ENCODE results near the gene TMEM98.
A peak's percentile ranks its signal among the peaks of the same experiment; 100 is the strongest.
"Not testable (repeated sequence)": the region's sequence is repeated elsewhere in the genome, so short reads cannot be mapped to it uniquely, and the experiment has no call there.

TMEM98 gene

DNA sequence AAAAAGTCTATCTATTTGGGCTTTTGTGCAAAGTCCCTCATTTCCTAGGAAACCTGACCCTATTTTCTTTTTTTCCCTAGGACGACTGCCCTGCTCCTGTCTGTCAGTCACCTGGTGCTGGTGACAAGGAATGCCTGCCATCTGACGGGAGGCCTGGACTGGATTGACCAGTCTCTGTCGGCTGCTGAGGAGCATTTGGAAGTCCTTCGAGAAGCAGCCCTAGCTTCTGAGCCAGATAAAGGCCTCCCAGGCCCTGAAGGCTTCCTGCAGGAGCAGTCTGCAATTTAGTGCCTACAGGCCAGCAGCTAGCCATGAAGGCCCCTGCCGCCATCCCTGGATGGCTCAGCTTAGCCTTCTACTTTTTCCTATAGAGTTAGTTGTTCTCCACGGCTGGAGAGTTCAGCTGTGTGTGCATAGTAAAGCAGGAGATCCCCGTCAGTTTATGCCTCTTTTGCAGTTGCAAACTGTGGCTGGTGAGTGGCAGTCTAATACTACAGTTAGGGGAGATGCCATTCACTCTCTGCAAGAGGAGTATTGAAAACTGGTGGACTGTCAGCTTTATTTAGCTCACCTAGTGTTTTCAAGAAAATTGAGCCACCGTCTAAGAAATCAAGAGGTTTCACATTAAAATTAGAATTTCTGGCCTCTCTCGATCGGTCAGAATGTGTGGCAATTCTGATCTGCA is 12.9 kb downstream of the TMEM98 start:
- DNase-seq (ENCODE audit: insufficient read length, low spot score) (no peak), FAIRE-seq (no peak)

DNA sequence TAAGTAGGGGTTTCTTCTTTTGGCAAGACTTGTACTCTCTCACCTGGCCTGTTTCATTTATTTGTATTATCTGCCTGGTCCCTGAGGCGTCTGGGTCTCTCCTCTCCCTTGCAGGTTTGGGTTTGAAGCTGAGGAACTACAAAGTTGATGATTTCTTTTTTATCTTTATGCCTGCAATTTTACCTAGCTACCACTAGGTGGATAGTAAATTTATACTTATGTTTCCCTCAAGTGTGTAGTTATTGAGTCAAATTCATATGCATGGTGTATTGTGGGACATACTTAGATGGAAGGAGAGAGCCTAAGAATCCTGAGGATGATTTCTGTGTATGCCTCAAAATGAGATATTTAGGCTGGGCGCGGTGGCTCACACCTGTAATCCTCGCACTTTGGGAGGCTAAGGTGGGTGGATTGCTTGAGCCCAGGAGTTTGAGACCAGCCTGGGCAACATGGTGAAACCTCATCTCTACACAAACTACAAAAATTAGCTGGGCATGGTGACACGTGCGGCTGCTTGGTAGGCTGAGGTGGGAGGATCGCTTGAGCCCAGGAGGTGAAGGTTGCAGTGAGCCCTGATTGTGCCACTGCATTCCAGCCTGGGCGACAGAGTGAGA is 13.6 kb downstream of the TMEM98 start:
- DNase-seq (ENCODE audit: insufficient read length, low spot score), result no peak
- FAIRE-seq, result no peak

DNA sequence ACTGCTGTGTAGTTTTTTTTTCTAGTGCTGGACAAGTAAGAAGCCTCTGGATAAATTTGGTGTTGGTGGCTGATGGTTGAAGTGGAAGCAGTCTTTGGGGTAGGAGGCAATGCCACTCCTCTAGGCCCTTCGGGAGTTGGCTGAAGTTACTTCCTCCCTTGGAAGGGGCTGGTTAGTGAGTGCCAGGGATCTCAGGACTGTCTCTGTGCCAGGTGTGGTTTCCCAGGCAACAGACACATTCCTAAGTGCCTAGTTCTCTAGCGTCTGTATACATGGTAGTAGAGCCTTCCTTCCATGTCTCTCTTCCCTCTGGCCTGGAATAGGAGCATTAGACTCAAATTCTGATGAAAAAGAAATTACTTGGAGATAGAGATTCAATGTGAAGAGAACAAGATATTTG is 15.3 kb downstream of the TMEM98 start:
- no peak for FAIRE-seq
- DNase-seq (ENCODE audit: insufficient read length, low spot score), result no peak

DNA sequence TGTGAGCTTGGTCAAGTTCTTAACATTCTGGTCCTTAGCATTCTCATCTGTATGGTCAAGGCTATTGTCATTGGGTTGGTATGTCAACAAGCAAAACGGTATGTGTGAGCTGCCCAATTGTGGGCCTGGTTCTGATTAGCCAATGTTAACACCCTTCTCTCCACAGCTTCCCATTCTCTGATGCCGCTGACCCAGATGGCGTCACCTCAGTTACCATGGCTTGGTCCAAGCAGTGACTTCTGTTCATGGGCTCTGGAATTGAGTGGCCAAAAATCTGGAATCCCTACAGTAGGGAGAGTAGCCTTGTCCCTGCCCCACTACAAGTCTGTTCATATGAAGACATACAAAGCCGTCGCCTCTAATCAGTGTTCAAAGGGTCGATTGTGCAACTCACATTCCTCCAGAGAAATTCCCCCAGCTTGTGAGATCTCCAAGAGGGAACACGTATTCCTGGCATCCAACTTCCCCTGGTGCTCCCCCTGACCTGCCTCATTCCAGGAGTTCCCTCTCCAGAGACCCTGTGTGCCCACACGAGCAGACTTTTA is 15.8 kb downstream of the TMEM98 start:
- FAIRE-seq, result no peak
- DNase-seq (ENCODE audit: insufficient read length, low spot score), result no peak

DNA sequence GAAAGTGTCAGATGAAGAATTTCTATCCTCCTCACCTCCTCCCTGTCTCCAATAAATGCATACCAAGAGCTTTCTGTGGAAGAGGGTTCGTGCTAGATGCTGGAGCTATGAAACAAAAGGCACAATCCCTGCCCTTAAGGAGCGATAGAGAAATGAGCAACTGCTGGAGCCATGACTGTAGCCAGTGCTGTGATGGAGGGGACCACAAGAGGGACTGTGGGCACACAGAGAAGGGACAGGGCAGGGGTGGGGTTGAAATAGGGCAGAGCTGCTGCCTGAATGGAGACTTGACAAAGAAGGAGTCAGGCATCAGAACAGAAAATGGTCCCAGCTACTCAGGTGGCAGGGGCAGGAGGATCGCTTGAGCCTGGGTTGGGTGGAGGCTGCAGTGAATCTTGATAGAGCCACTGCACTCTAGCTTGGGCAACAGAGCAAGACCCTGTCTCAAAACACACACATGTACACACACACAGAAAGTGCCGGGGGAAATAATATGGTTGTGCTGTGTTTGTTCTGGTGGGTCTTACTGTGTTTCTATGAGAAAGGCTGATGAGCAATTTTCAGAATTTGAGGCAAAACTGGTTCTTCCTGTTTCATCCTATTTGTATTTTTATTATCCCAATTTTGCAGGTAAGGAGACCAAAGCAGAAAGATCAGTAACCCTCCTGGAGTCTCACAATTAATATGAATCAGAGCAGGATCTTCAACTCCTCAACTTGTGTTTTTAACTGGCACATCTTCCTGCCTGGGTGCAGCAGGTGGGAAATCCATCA is 16.5 kb downstream of the TMEM98 start:
- DNase-seq (ENCODE audit: insufficient read length, low spot score), result no peak
- no peak for FAIRE-seq

DNA sequence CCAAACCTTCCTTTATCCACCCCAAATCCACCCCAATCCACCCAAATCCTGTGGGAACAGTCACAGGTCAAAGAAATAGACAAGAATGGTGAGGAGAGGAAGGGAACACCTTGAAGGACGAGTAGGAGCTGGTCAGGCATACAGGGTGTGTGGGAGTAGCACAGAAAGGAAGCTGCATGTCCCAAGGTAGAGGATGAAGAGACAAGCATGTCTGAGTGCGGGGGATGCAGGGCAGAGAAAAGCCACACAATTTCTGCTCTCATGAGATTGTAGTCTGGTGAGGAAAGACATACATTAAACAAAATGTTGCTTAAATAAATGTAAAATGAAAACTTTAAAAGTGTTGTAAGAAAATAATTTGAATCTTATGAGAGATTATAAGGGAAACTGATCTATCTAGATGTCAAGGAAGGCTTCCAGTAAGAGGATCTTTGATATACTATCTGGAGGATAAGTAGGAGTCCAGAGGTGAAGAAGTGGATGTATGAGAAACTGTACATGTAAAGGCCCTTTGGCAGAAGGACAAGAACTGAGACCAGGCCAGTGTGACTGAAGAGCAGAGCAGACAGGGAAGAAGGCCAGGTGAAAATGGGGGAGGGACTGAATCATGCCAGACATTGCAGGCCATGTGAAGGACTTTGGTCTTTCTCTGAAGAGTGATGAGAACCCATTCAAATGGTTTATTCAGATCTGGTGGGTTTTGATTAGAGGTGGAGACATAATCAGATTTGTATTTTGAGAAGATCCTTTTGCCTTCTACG is 18.6 kb downstream of the TMEM98 start:
- DNase-seq (ENCODE audit: insufficient read length, low spot score) (no peak), FAIRE-seq (no peak)

DNA sequence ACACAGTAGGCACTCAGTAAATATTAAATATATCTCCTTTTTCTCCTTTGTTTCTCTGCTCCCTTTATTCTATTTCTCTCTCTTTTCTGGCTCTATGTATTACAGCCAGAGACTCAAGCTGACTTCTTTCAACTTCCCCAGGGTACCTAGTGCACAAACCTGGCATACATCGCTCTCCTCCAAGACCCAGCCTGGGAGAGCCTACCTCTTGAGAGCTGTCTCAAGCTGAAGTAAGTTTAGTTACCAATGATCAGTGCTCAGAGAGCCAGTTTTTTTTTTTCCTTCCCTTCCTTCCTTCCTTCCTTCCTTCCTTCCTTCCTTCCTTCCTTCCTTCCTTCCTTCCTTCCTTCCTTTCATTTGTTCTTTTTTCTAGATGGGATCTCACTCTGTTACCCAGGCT is 19.8 kb downstream of the TMEM98 start:
- FAIRE-seq, result no peak
- DNase-seq (ENCODE audit: insufficient read length, low spot score), result no peak

DNA sequence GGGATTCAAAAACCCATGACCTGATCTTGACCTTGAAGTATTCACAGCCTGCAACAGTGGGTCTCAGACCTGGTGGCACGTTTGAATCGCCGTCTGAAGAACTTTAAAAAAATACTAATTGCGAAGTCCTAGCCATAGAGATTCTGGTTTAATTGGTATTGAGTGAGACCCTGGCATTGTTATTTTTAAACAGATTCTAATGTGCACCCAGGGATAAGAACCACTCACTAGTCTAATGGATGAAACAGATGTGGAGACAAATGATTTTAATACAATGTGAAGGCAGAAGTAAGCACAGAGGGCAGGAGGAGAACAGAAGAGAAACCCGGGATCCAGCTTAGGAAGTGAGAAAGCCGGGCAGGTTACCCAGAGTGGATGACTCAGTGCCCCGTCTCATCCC is 21.2 kb downstream of the TMEM98 start:
- DNase-seq (ENCODE audit: insufficient read length, low spot score) (no peak), FAIRE-seq (no peak)

DNA sequence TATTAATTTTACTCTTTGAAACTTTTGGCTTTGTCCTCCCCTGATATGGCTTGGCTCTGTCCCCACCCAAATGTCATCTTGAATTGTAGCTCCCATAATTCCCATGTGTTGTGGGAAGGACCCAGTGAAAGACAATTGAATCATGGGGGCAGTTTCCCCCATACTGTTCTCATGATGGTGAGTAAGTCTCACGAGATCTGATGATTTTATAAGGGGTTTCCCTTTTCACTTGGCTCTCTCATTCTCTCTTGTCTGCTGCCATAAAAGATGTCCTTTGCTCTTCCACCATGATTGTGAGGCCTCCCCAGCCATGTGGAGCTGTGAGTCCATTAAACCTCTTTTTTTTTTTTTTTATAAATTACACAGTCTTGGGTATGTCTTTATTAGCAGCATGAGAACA is 24.5 kb downstream of the TMEM98 start:
- DNase-seq (ENCODE audit: insufficient read length, low spot score); FAIRE-seq: not testable (repeated sequence)

DNA sequence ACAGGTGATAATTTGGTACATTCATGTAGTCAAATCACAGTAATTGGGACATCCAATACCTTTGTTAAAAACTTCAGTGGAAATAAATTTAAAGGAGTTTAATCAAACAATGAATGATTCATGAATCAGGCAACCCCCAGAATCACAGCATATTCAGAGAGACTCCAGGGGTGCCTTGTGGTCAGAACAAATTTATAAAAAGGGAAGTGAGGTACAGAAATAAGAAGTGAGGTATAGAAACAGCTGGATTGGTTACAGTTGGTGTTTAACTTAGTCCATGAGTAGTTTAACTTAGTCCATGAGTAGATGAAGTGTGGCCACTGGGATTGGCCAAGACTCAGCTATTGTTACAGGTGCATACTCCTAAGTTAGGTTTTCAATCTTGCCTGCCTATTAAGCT is 25.1 kb downstream of the TMEM98 start:
- FAIRE-seq (no peak), DNase-seq (ENCODE audit: insufficient read length, low spot score) (no peak)

DNA sequence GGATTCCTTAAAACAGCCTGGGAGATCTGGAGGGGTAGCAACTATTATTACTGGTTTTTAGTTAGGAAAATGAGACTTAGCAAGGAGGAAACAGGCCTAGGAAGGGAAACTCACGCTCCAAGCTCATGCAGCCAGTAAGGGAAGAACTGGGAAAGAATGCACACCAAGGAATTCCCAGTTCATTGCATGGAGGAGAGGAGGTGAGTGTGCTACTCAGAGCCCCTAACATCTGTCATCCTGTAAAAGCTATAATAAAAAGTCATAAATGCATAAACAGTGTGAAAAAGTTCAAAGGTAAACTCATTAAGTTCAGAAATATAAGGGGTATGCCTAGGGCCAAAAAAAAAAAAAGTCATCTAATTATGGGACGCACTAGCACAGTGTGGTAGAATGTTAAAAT is 25.9 kb downstream of the TMEM98 start:
- FAIRE-seq (no peak), DNase-seq (ENCODE audit: insufficient read length, low spot score) (no peak)

DNA sequence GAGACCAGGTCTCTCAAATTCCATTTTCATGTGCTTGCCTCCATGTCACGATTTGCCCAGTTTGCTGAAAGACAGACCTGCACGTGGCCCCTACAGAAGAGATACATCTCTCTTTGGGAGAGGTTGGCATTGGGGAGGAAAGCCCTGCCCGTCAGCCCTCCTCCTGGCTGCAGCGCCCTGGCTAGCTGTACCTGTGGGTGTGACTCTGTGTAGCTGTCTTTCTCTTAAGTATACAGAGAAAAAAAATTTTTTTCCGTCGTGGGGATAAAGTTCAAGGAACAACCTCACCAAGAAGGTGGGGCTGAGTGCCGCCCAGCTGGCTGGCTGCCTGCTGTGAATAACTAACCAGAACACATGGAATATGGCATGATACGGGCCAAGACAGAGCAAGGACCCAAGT is 26.5 kb downstream of the TMEM98 start:
- no peak for FAIRE-seq
- DNase-seq (ENCODE audit: insufficient read length, low spot score), result no peak

DNA sequence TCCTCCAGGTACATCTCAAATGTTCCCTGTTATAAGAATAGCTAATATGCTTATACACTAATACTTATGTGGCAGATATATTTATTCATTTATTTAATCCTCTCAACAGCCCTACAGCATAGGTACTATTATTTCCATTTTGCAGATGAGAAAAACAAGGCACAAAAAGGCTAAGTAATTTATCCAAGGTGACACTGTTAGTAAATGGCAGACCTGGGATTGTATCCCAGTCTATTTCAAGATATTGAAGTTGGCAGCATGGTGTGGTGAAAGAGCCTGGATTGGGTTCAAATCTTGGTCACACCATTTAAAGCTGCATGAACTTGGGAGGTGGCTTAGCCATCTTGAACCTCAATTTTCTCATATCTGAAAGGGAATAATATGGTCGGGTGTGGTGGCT is 27.2 kb downstream of the TMEM98 start:
- DNase-seq (ENCODE audit: insufficient read length, low spot score), result no peak
- no peak for FAIRE-seq

DNA sequence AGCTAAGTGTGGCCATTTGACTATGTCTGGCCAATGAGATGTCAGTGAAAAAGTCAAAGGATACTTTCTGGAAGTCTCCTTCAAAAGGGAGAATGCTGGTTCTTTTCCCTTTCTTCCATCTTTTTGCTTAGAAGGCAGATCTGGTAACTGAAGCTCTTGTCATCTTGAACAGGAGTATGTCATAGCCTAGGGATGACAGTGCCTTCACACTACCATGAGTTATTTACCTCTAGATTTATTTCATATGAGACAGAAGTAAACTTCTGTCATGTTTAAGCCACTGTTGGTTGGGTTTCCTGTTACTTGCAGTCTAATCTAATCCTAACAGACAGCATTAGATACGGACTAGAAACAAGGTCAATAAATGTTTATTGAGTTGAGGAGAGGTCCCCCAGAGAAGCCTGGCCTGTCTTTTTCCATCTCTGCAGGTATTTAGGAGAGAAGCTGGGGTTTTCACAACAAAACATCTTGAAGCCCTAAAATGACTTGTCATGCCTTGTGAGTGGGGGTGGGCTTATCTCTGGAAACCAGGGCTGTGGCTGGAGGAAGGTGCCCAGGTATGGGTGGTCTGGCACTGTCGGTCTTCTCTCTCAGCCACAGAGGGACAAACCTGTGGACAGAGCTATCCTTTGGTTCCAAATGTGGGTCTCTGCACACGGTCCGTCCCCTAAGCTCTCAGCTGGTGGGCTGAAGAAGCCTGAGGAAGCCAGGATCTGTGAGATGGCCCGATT is 28.5 kb downstream of the TMEM98 start:
- DNase-seq (ENCODE audit: insufficient read length, low spot score) (no peak), FAIRE-seq (no peak)

DNA sequence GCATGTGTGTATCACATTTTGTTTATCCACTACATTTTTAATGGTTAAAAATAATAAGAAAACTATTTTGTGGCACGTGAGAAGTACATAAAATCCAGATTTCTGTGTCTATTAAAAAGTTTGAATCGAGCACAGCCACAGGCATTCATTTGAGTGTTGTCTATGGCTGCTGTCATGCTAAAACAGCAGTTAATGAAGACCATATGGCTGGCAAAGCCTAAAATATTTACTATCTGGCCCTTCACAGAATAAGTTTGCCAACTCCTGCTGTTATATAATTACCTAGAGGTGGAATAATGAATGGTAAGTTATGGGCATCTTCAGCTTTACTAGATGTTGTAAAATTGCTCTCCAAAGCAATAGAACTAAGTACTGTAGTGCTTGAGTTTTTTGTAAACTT is 30.5 kb downstream of the TMEM98 start:
- no peak for DNase-seq (ENCODE audit: insufficient read length, low spot score)
- FAIRE-seq, result no peak

DNA sequence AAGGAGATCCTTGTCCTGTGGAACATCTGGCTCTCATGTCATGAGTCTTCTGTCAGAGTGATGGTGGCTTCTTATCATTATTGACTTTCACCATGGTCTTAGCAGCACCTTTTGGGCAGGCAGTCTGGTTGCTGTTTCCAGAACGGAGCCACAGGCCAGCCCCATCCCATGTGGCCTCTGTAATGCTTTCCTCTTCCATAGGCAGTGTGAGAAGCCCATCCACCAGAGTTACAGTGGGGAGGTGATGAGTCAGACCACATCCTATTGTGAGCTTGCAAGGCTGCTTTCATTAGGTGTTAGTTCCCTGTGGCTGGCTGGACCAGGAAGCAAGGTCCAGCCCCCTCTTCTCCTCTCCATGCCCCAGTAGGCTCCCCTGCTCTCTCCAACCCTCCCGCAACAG is 32.9 kb downstream of the TMEM98 start:
- DNase-seq (ENCODE audit: insufficient read length, low spot score) (no peak), FAIRE-seq (no peak)

DNA sequence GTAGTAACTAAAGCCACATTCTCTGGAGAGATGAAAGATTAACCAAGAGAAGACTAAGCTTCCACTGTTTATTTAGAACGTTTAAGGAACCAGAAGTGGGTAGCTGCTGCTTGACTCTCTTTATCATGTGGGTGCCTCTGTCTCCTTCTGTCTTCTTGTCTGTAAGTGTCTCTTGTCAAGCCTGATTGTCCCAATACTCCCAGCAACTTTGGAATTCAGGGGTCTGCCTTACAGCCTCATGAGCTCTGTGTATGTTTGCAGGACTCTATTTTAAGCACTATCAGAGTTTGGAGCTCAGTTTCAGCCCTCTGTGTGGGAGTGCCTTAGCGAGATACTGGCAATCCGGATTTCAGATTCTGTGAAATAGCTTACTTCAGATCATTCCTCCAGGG is 34.4 kb downstream of the TMEM98 start:
- FAIRE-seq (no peak), DNase-seq (ENCODE audit: insufficient read length, low spot score) (no peak)

DNA sequence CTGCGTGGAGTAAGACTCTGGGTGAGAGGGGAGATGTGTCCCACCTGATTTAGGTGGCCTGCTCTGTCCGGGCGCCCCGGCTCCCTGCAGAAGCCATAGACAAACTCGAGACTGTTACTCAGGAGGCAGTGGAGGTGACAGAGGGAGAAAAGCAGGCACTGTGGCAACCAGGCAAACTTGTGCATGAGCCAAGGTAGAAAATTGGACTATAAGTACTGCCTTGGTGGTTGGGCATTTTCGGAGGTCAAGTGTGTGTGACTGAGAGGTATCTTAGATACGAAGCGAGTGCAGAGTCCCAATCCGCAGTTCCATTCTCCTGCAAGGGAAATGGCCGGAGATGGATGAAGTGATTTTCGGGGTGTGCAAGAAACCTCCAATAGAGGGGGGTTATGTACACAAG is 36.6 kb downstream of the TMEM98 start:
- FAIRE-seq (no peak), DNase-seq (ENCODE audit: insufficient read length, low spot score) (no peak)

DNA sequence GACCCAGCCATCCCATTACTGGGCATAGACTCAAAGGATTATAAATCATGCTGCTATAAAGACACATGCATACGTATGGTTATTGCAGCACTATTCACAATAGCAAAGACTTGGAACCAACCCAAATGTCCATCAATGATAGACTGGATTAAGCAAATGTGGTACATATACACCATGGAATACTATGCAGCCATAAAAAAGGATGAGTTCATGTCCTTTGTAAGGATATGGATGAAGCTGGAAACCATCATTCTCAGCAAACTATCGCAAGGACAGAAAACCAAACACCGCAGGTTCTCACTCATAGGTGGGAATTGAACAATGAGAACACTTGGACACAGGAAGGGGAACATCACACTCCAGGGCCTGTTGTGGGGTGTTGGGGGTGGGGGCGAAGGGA is 41.3 kb downstream of the TMEM98 start:
- not testable (repeated sequence) for FAIRE-seq; DNase-seq (ENCODE audit: insufficient read length, low spot score)

DNA sequence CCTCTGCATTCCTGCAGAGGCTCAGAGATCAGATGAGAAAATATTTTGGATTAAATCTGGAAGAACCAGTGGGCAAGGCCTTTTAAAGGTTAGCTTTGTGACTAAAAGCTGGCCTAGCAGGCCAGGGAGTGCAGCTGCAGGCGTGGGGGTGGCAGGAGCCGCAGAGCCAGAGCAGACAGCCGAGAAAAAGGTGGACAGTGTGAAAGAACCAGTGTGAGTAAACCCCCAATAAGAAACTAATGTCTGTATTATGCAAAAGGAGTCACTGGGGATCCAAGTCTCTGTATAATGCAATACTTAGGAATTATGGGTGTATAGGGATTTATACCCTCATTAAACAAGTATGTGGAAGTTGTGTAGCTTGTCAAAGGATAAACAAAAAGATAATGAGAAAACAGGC is 42.3 kb downstream of the TMEM98 start:
- FAIRE-seq, result peak; percentile 14
- DNase-seq (ENCODE audit: insufficient read length, low spot score), result no peak
